Fibroblast of skin of abdomen (primary cell): ENCODE results near the gene BRPF3.

Source experiments
- DNase-seq: peaks from one replicate; pipeline ENCODE4 v3.0.0-alpha.2; 2013

Gene BRPF3

DNA sequence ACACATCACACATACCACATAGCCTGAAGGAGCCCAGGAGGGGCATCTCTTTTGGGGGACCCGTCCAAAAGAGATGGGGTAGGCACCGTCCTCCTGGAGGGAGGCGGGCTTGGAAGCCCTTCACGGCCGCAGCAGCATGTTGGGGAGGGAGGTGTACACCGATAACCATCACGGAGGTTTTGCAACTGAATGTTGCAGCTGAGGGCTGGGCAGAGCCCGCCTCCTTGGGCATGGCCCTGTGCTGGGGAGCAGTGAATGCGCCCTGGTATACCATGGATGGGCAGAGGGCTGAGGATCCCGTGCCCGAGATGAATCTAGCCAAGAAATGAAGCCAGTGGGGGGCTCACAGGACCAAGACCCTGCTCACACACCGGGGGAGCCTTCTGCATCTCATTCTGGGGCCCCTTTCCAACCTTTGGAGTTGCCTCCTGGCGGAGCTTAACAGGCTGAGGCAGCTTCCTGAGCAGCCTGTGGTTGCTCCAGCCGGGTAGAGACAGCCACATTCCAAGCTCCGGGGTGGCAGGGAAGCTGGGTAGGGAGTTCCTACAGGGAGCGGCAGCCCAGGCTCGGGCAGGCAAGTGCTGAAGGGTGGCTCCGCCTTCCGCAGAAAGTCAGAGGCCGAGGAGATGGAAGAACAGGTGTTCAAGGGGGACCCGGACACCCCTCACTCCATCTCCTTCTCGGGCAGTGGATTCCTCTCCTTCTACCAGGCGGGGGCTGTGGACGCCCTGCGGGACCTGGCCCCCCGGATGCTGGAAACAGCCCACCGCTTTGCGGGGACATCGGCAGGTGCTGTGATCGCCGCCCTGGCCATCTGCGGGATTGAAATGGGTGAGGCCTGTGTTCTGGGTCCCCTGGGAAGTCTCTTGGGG lies 73.5 kb downstream of the BRPF3 start, which contains the start of gene PNPLA1:
Gene PNPLA1 (plus strand): TSS at position 227 of the 872 bp plus-strand sequence. CDS start 400 bp downstream, at position 627.
- DNase-seq = no peak

- no peak for DNase-seq
Observed at GRCh38 chr6:36272234-36272633, 75.7 kb downstream of the BRPF3 start.

DNA sequence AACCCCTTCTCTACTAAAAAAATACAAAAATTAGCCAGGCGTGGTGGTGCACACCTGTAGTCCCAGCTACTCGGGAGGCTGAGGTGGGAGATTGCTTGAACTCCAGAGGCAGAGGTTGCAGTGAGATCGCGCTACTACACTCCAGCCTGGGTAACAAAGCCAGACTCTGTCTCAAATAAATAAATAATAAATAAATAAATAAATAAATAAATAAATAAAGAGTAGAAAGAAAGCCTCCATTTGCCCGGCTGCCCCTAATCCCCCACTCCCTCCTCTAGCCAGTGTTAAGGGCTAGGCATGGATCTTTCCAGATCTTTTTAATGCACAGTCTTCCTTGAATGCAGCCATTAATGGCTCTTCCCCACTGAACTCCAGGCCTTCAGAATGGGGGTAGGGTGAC lies 76.5 kb downstream of the BRPF3 start:
- no peak for DNase-seq

GRCh38 chr6:36273802-36274514 lies 77.4 kb downstream of the BRPF3 start:
- DNase-seq = no peak

- no peak for DNase-seq
Observed at GRCh38 chr6:36276581-36277536, 80.3 kb downstream of the BRPF3 start.

DNA sequence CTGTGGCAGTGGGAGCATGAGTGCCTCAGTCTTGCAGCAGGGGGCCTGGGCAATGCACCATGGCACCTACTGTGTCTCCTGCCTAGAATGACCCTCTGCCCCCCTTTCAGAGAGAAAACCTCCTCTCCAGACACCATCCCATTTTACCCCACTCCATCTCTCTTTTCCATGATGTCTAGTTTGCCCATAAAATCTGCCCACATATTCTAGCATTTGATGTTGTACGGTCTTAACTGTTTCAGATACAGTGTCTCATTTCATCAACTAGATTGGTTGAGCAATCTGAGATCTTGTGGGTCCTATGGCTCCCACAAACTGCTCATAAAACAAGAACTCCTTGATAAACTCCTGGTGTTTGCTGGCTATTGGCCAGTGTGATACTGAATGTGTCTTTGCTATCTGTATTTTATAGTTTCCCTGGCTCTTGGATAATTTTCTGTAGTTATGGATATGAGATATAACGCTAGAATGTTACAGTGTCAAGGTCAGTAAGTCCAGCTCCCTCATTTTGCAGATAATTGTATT lies 81.5 kb downstream of the BRPF3 start:
- DNase-seq = no peak

- no peak for DNase-seq
Observed at GRCh38 chr6:36280467-36280866, 83.9 kb downstream of the BRPF3 start.

- DNase-seq = no peak
Observed at GRCh38 chr6:36280983-36281382, 84.4 kb downstream of the BRPF3 start.
